IMR-90 (cell line): Measurements from ENCODE around the gene SCYGR8. TPM values are rescaled to one million over a fixed set of nuclear protein-coding genes. Genes with fewer than 3 reads are reported as not detected.
A peak's percentile ranks its signal among the peaks of the same experiment; 100 is the strongest.

Source experiments
- ATAC-seq: fragments of 200-7000 bp; cut with Tn5 transposase; 2 replicates; pipeline ENCODE4 v1.9.1; 2020; ENCODE audit warnings: low read depth, mild to moderate bottlenecking, moderate library complexity
- BruUV-seq: library from RNA; stranded (reverse); fragments of 400-500 nt; replicated peaks from 2 replicates; lab custom pipeline; 2021; lab: Mats Ljungman, UMichigan
- CTCF ChIA-PET: fragments of 300-600 bp; formaldehyde crosslinking; extraction: SDS; loops from one replicate; lab custom pipeline; 2021; ENCODE audit warnings: antibody characterized with exemption; lab: Yijun Ruan, JAX
- POLR2A ChIA-PET: fragments of 300-600 bp; sonication (Branson Sonifier 250); formaldehyde crosslinking; loops from one replicate; lab custom pipeline; 2022; ENCODE audit warnings: antibody characterized with exemption; ENCODE audit not compliant: unreplicated experiment; lab: Charles Lee
- DNase-seq: peaks from one replicate; pipeline ENCODE4 v3.0.0; 2013
- H2AFZ ChIP-seq: replicated peaks from 2 replicates; pipeline ENCODE3; 2013; ENCODE audit warnings: low read length, mild to moderate bottlenecking; ENCODE audit not compliant: poor library complexity
- H2AK5ac ChIP-seq: 2 replicates; pipeline ENCODE4 v1.6.1; 2013; ENCODE audit warnings: low read depth, low read length, inconsistent platforms
- H2AK9ac ChIP-seq: replicated peaks from 2 replicates; pipeline ENCODE3; 2013; ENCODE audit warnings: mild to moderate bottlenecking, low read depth, low read length, moderate library complexity; ENCODE audit not compliant: poor library complexity
- H2BK120ac ChIP-seq: 2 replicates; pipeline ENCODE4 v1.6.1; 2013; ENCODE audit warnings: low read depth, low read length, inconsistent platforms
- H2BK15ac ChIP-seq: 3 replicates; pipeline ENCODE4 v1.6.1; 2013; ENCODE audit warnings: low read depth, low read length, inconsistent platforms
- H2BK20ac ChIP-seq: 2 replicates; pipeline ENCODE4 v1.6.1; 2013; ENCODE audit warnings: low read depth, mild to moderate bottlenecking, inconsistent platforms, low read length, moderate library complexity
- H2BK5ac ChIP-seq: 2 replicates; pipeline ENCODE4 v1.6.1; 2013; ENCODE audit warnings: mild to moderate bottlenecking, low read depth, low read length, inconsistent platforms; ENCODE audit not compliant: poor library complexity, severe bottlenecking
- H3K14ac ChIP-seq: replicated peaks from 2 replicates; pipeline ENCODE4 v1.6.1; 2013; ENCODE audit warnings: low read depth, low read length, inconsistent platforms
- H3K18ac ChIP-seq: 2 replicates; pipeline ENCODE4 v1.6.1; 2013; ENCODE audit warnings: low read depth, low read length, control low read depth
- H3K23ac ChIP-seq: 2 replicates; pipeline ENCODE4 v1.6.1; 2013; ENCODE audit warnings: low read depth, low read length, inconsistent platforms
- H3K27ac ChIP-seq: 2 replicates; pipeline ENCODE4 v1.5.1; 2013; ENCODE audit warnings: mild to moderate bottlenecking, control low read depth, low read length; ENCODE audit not compliant: insufficient read depth
- H3K27me3 ChIP-seq: 2 replicates; pipeline ENCODE4 v1.6.1; 2013; ENCODE audit warnings: low read length; ENCODE audit not compliant: control insufficient read depth, insufficient read depth
- H3K36me3 ChIP-seq: 2 replicates; pipeline ENCODE4 v1.6.1; 2013; ENCODE audit warnings: low read length, mixed read lengths; ENCODE audit not compliant: control insufficient read depth, insufficient read depth
- H3K4ac ChIP-seq: 2 replicates; pipeline ENCODE4 v1.6.1; 2013; ENCODE audit warnings: low read depth, low read length, inconsistent platforms
- H3K4me1 ChIP-seq: 2 replicates; pipeline ENCODE4 v1.6.1; 2013; ENCODE audit warnings: low read length, mixed read lengths; ENCODE audit not compliant: control insufficient read depth, insufficient read depth
- H3K4me2 ChIP-seq: 2 replicates; pipeline ENCODE4 v1.6.1; 2013; ENCODE audit warnings: low read depth, mild to moderate bottlenecking, control low read depth, low read length, moderate library complexity
- H3K4me3 ChIP-seq: 2 replicates; pipeline ENCODE4 v1.5.1; 2013; ENCODE audit warnings: low read depth, mild to moderate bottlenecking, control low read depth, low read length, moderate library complexity; ENCODE audit not compliant: insufficient read depth
- H3K56ac ChIP-seq: 2 replicates; pipeline ENCODE4 v1.6.1; 2013; ENCODE audit warnings: low read length, inconsistent platforms; ENCODE audit not compliant: insufficient read depth; ENCODE audit errors: extremely low read depth
- H3K79me1 ChIP-seq, 2 experiments: 2 replicates each; pipeline ENCODE4 v1.6.1; 2013; ENCODE audit warnings: low read length in 2 of 2, inconsistent platforms in 1 of 2, low read depth in 1 of 2
- H3K9ac ChIP-seq: 2 replicates; pipeline ENCODE4 v1.6.1; 2013; ENCODE audit warnings: low read depth, low read length, control low read depth
- H3K9me1 ChIP-seq: 2 replicates; pipeline ENCODE4 v1.6.1; 2013; ENCODE audit warnings: low read length, inconsistent platforms; ENCODE audit not compliant: insufficient read depth
- H3K9me3 ChIP-seq: 2 replicates; pipeline ENCODE4 v1.6.1; 2013; ENCODE audit warnings: low read length; ENCODE audit not compliant: control insufficient read depth, insufficient read depth
- H4K20me1 ChIP-seq: 2 replicates; pipeline ENCODE4 v1.6.1; 2013; ENCODE audit warnings: low read length, inconsistent platforms; ENCODE audit not compliant: insufficient read depth
- H4K5ac ChIP-seq: 2 replicates; pipeline ENCODE4 v1.6.1; 2013; ENCODE audit warnings: mild to moderate bottlenecking, low read depth, low read length, control low read depth
- H4K8ac ChIP-seq, 2 experiments: 2 replicates each; pipeline ENCODE4 v1.6.1; 2013; ENCODE audit warnings: low read depth in 2 of 2, low read length in 2 of 2, control low read depth in 1 of 2, inconsistent platforms in 1 of 2
- H4K91ac ChIP-seq: 2 replicates; pipeline ENCODE4 v1.6.1; 2013; ENCODE audit warnings: low read depth, low read length, inconsistent platforms; ENCODE audit not compliant: insufficient read depth
- FOS ChIP-seq: fragments of 150-350 bp; IDR thresholded peaks from 2 replicates; pipeline ENCODE4 v1.6.1; 2016; ENCODE audit warnings: low read depth, low read length
- MAFK ChIP-seq: IDR thresholded peaks from 2 replicates; pipeline ENCODE4 v1.6.1; 2012; ENCODE audit warnings: low read depth, low read length, improper control_type of control experiment
- MAZ ChIP-seq: IDR thresholded peaks from 2 replicates; pipeline ENCODE4 v1.6.1; 2012; ENCODE audit warnings: low read depth, mild to moderate bottlenecking, low read length, improper control_type of control experiment, moderate library complexity, borderline replicate concordance
- MXI1 ChIP-seq: IDR thresholded peaks from 2 replicates; pipeline ENCODE4 v1.6.1; 2012; ENCODE audit warnings: low read depth, mild to moderate bottlenecking, low read length, moderate library complexity, borderline replicate concordance
- NFE2L2 ChIP-seq: fragments of 150-350 bp; IDR thresholded peaks from 2 replicates; pipeline ENCODE4 v1.6.1; 2016; ENCODE audit warnings: low read depth, mild to moderate bottlenecking, low read length
- RAD21 ChIP-seq: IDR thresholded peaks from 2 replicates; pipeline ENCODE4 v1.6.1; 2012; ENCODE audit warnings: low read length, improper control_type of control experiment
- RFX5 ChIP-seq: IDR thresholded peaks from 2 replicates; pipeline ENCODE4 v1.8.0; 2012; ENCODE audit warnings: low read depth, mild to moderate bottlenecking, low read length, moderate library complexity
- SMC3 ChIP-seq: fragments of 150-350 bp; IDR thresholded peaks from 2 replicates; pipeline ENCODE4 v1.6.1; 2016; ENCODE audit warnings: low read depth, mild to moderate bottlenecking, antibody characterized with exemption, low read length, moderate library complexity
- WGBS, 2 experiments: methylation state at CpG; one replicate each; pipeline versions ENCODE4 v1.1.5 to v1.1.7; 2013; ENCODE audit warnings: missing lambda C conversion rate in 2 of 2; ENCODE audit not compliant: insufficient read length in 1 of 2; ENCODE audit errors: extremely low coverage in 2 of 2; 5-methylcytosine and 5-hydroxymethylcytosine counted together
- dilution Hi-C: fragments of 300-500 bp; cut with HindIII; formaldehyde crosslinking; loops from one replicate; pipeline ENCODE4 v1.14.3; 2018; ENCODE audit warnings: low sequenced_read_pairs; ENCODE audit not compliant: unreplicated experiment
- in situ Hi-C: fragments of 300-500 bp; cut with MboI; formaldehyde crosslinking; loops from 3 replicates; pipeline ENCODE4 v1.14.3; 2019; ENCODE audit warnings: low sequenced_read_pairs, inconsistent platforms, mixed read lengths
- intact Hi-C: fragments of 100-400 bp; cut with micrococcal nuclease; formaldehyde crosslinking; loops from 2 replicates; pipeline ENCODE4 v1.10.0; 2022
- polyA plus RNA-seq, 3 experiments: library from polyadenylated mRNA; depleted of rRNA; stranded (reverse); fragments of >200 nt; gene quantifications; 2 replicates each; pipeline ENCODE4 v1.2.3, GENCODE V29; 2012; ENCODE audit warnings: low replicate concordance in 1 of 3
- total RNA-seq: library from RNA; depleted of rRNA; stranded (reverse); fragments of >200 nt; gene quantifications from 2 replicates; pipeline ENCODE4 v1.2.3, GENCODE V29; 2012
- TF ChIP-seq, protein P1 (sequence below): fragments of 150-350 bp; IDR thresholded peaks from 2 replicates; pipeline ENCODE4 v1.6.1; 2017; ENCODE audit warnings: mild to moderate bottlenecking, antibody characterized with exemption, low read length, low read depth
- TF ChIP-seq, protein P2 (sequence below): conservative IDR thresholded peaks from 2 replicates; pipeline ENCODE4 v1.5.1; 2012; ENCODE audit warnings: mild to moderate bottlenecking, low read depth, low read length, improper control_type of control experiment
- TF ChIP-seq, protein P3 (sequence below): fragments of 150-350 bp; IDR thresholded peaks from 2 replicates; pipeline ENCODE4 v1.6.1; 2016; ENCODE audit warnings: low read depth, mild to moderate bottlenecking, low read length, moderate library complexity, borderline replicate concordance

SCYGR8 gene
- total and polyA plus RNA-seq, 2 of the 4 experiments (the other 2 are of a cell fraction): not detected

DNA sequence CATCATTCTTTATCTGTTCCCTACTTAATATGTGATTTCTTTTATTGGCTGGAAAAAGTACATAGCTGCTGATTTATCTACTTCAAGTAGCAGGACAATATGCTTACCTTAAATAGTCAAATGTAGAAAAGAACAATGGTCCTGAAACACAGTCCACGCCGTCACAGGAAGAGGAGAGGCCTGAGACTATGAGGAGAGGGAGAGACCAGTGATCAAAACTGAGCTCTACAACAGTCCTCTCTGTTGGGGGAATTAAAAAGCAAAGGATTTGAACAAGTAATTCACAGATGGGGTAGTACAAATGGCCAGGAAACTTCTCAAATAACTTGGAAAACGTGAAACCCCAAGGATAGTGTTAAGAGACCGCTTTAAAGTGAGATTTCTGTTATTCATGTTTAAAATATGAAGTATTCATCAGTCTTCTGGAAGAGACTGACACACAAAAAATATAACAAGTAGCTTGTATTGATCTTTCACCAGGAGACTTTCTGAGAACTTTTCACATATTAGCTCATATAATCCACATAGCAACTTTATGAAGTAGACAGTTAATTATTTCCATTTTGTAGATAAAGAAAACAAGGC lies 20.2 kb downstream of the SCYGR8 start:
- Histone ChIP-seq H3K4me3 (no peak overlapping the region), H2AK9ac (no peak overlapping the region), H3K4ac (no peak overlapping the region), H3K9me1 (no peaks in the 10 kb centered on the region), H3K36me3 (no peaks in the 10 kb centered on the region), H4K91ac (no peak overlapping the region; the same call in 1 of the 2 replicates), H2BK120ac (no peak overlapping the region), H2BK5ac (no peak overlapping the region), H2BK20ac (no peak overlapping the region), H2AK5ac (no peak overlapping the region), H3K27me3 (no peaks in the 10 kb centered on the region), H4K8ac (no peak overlapping the region), H3K14ac (no peak overlapping the region), H4K20me1 (no peaks in the 10 kb centered on the region), H2BK15ac (no peak overlapping the region), H3K9ac (no peak overlapping the region), H2AFZ (peak overlapping the region; percentile 71), H3K79me1 (no peaks in the 10 kb centered on the region), H4K5ac (no peak overlapping the region), H3K18ac (no peak overlapping the region), H3K4me2 (no peak overlapping the region), H3K56ac (no peak overlapping the region), H3K4me1 (no peaks in the 10 kb centered on the region), H3K23ac (no peak overlapping the region), H3K27ac (no peak overlapping the region), H3K9me3 (no peaks in the 10 kb centered on the region)
- intact Hi-C loops: loop anchor here (1.0 to 5.0 kb wide), 7 partner anchors 108 to 636 kb away; no protein-coding TSS in a partner anchor
- no TSS peak for BruUV-seq
- DNase-seq: no peak
- peak; percentile 7 for ATAC-seq
- dilution Hi-C loops: no loop called here
- POLR2A ChIA-PET: interaction anchor here (0.6 kb wide), 2 partner anchors 10 to 120 kb away, joined by 4 to 7 read pairs; no protein-coding TSS in a partner anchor
- CTCF ChIA-PET: interaction anchor here (0.6 to 2.7 kb wide), 17 partner anchors 96 to 635 kb away, joined by 3 to 24 read pairs (median 3); no protein-coding TSS in a partner anchor
- no CpG with 5 or more reads among the region's 4 CpGs for WGBS, 2 experiments
- in situ Hi-C loops: loop anchor here (5.0 to 10.0 kb wide), 3 partner anchors 291 to 631 kb away; partner anchors contain the start of gene AGFG1
- TF ChIP-seq RFX5 (no peak), MXI1 (no peak), MAZ (no peak), RAD21 (no peak), SMC3 (no peak), NFE2L2 (no peak), FOS (no peak), MAFK (no peak)
- TF ChIP-seq, protein P1, sequence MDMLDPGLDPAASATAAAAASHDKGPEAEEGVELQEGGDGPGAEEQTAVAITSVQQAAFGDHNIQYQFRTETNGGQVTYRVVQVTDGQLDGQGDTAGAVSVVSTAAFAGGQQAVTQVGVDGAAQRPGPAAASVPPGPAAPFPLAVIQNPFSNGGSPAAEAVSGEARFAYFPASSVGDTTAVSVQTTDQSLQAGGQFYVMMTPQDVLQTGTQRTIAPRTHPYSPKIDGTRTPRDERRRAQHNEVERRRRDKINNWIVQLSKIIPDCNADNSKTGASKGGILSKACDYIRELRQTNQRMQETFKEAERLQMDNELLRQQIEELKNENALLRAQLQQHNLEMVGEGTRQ: no peak
- TF ChIP-seq, protein P2, sequence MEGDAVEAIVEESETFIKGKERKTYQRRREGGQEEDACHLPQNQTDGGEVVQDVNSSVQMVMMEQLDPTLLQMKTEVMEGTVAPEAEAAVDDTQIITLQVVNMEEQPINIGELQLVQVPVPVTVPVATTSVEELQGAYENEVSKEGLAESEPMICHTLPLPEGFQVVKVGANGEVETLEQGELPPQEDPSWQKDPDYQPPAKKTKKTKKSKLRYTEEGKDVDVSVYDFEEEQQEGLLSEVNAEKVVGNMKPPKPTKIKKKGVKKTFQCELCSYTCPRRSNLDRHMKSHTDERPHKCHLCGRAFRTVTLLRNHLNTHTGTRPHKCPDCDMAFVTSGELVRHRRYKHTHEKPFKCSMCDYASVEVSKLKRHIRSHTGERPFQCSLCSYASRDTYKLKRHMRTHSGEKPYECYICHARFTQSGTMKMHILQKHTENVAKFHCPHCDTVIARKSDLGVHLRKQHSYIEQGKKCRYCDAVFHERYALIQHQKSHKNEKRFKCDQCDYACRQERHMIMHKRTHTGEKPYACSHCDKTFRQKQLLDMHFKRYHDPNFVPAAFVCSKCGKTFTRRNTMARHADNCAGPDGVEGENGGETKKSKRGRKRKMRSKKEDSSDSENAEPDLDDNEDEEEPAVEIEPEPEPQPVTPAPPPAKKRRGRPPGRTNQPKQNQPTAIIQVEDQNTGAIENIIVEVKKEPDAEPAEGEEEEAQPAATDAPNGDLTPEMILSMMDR: no peak
- TF ChIP-seq, protein P3, sequence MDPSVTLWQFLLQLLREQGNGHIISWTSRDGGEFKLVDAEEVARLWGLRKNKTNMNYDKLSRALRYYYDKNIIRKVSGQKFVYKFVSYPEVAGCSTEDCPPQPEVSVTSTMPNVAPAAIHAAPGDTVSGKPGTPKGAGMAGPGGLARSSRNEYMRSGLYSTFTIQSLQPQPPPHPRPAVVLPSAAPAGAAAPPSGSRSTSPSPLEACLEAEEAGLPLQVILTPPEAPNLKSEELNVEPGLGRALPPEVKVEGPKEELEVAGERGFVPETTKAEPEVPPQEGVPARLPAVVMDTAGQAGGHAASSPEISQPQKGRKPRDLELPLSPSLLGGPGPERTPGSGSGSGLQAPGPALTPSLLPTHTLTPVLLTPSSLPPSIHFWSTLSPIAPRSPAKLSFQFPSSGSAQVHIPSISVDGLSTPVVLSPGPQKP: no peak
